Stimulated activated CD8-positive, alpha-beta memory T cell treated with anti-CD3 and anti-CD28 coated beads, Interleukin-4, amount 100 ng/mL, for 1 hour (primary cell): ENCODE data around the gene UBTD1.
"Not testable (repeated sequence)": the region's sequence is repeated elsewhere in the genome, so short reads cannot be mapped to it uniquely, and the experiment has no call there.

ENCODE experiments used
- DNase-seq, 2 donors: peaks; one replicate each; pipeline ENCODE4 v3.0.0-alpha.2; 2020; ENCODE audit warnings: low read depth in 2 of 2, low spot score in 1 of 2

The UBTD1 gene

DNA sequence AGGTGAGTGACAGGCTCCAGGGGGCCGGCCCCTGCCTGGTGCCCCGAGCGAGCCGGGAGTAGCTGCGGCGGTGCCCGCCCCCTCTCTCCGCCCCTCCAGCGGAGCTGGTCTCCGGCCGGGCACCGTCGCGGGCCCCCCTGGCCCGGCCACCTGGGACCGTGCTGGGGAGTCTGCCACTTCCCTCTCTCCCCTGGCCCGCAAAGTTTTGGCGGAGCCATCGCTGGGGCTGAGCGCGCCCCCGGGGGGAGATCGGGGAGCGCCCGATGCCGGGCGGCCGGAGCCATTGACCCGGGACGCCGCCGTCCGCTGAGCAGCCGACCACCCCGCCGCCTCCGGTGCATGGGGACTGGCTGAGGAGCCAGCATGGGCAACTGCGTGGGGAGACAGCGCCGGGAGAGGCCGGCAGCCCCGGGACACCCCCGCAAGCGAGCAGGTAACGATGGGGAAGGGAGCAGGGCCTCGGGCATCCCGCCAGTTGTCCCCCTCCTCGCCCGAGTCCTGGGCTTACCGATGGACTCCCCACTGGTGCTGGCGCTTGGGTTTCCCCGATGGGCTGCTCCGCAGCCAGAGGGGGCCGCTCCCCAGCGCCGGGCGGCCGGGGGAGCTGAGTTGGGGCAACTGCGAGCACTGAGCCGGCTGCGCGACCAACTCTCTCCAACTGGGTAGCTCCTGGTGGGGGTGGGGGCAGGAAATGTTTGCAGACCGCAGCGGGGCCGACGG, at the start of gene UBTD1:
Gene UBTD1, plus strand, starts transcription at position 84 of the 720 bp plus-strand sequence. Its CDS starts 280 bp downstream, at position 364.
- no peak for DNase-seq

DNA sequence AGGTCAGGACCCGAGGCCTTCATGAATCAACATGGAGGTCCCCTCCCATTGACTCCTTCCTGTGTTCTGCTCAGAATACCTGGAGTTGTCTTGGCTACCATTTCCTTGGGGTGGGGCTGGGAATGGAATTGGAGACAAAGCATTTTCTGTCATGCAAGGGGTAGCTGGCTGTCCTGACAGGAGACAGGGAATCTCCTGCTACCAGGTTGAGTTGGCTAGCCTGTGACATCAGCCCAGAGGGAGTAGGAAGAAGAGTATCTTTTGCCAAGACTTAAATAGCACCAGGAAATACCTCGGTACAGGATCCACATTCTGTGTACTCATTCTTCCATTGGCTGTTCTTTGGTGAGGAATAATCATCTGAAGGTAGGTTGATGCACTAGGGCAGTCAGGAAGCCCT, 47.9 kb upstream of the UBTD1 start:
- DNase-seq, result no peak

DNA sequence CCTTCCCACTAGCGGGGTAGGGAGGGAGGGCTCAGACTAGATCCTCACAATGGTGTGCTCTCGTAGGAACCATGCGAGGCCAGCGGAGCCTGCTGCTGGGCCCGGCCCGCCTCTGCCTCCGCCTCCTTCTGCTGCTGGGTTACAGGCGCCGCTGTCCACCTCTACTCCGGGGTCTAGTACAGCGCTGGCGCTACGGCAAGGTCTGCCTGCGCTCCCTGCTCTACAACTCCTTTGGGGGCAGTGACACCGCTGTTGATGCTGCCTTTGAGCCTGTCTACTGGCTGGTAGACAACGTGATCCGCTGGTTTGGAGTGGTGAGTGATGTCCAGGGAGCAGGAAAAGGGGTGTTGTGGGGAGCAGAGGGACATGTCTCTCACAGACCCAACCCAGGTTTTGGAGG, 47.1 kb upstream of the UBTD1 start:
- no peak for DNase-seq

DNA sequence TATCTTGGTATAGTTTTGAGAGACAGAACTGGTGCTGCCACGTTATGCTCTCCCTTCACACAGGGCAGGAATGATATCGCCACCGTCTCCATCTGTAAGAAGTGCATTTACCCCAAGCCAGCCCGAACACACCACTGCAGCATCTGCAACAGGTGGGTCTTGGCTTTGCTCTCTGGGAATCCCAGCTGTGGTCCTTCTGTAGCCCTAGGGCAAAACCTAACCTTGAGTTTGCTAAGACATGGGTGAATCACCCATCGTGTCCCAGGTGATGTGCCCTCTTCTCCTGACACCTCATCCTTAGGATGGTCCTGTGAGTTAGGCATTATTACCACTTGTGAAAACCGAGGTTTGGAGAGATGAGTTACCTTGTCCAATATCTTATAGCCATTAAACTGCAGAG, 46.4 kb upstream of the UBTD1 start:
- DNase-seq, result no peak

DNA sequence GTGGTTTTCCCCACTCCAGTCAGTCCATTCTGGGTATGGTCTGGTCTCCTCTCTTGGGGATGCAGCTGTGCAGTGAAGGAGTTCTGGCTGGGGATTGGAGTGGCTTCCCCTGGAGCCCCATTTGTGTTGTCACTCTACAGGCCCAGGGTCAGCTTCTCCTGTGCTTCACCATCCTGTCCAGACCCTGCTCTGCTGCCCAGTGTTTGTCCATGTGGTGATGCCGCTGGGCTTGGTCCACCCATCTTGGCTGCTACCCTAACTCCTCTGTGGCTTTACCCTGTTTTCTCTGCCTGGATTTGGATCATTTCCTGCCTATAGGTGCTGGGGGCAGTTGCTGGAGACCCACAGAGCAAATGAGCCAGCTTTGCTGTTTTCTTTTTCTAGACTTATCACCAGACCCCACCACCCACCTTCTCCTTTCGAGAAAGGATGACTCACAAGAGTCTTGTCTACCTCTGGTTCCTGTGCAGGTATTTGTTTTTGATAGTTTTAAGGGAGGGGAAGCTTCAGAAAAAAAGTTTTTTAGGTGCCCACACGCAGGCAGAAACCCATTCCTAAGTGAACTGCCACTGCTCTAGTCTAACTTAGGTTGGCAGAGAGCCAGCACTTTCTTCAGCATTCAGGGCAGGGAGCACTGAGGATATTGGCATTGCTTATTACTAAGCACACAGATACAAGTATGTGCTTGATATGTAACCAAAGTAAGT, 44.2 kb upstream of the UBTD1 start:
- DNase-seq, result no peak

DNA sequence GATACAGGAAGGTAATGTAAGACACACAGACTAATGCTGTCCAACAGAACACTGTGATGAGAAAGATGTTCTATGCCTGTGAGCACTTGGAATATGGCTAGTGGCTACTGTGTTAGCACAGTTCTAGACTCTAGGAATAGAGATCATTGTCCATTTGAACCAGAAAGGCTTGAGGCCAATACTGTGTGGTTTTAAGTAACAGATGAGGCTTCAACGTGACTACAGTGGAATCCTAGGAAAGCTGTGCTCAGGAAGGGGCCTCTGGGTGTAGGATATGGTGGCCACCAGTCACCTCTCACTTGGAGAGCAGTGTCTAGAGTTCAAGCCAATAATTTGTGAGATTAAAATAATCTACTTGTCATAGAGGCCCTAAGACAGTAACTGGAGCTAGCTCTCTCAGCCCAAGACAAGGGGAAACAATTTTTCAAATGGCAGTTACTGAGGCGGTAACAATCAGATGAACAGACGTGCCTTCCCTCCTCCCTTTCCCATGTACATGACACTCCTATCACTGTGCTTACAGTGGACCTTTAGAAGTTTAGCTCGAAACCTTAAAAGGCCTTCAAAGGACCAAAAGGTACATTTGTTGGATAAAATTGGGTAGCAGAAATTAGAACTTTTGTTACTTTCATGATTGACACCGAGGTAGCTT, 42.6 kb upstream of the UBTD1 start:
- no peak for DNase-seq

DNA sequence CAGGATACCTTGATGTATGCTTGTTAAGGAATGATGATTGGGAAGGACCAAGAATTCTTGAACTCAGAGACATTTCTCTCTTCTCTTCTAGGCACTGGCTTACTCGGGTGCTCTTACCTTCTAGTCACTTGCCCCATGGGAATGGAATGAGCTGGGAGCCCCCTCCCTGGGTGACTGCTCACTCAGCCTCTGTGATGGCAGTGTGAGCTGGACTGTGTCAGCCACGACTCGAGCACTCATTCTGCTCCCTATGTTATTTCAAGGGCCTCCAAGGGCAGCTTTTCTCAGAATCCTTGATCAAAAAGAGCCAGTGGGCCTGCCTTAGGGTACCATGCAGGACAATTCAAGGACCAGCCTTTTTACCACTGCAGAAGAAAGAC, 42.0 kb upstream of the UBTD1 start:
- DNase-seq, result no peak

DNA sequence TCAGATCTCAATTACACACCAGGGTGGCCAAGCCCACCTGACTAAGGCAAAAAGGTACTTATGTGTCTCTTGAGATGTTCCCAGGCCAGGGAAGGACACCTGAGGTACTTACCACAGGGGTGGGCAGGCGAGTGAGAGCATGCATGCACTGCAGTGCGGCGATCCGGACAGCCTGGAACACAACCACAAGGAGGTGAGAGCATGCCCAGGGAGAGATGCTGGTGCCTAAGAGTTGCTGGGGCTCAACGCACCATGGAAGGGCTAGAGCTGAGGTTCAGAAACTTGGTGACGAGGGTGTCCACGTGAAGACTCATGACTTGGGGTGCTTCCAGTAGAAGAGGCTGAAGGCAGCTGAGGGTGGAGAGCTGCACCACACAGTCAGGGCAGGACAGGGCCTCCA, 39.6 kb upstream of the UBTD1 start:
- no peak for DNase-seq

- DNase-seq, result no peak
These were observed 38.8 kb upstream of the UBTD1 start for GRCh38 chr10:97459933-97460332.

GRCh38 chr10:97462309-97462708, 36.4 kb upstream of the UBTD1 start:
- no peak for DNase-seq

GRCh38 chr10:97463363-97464132, 35.2 kb upstream of the UBTD1 start:
- no peak for DNase-seq

- DNase-seq, result no peak
These were observed 34.5 kb upstream of the UBTD1 start for GRCh38 chr10:97464226-97464625.

DNA sequence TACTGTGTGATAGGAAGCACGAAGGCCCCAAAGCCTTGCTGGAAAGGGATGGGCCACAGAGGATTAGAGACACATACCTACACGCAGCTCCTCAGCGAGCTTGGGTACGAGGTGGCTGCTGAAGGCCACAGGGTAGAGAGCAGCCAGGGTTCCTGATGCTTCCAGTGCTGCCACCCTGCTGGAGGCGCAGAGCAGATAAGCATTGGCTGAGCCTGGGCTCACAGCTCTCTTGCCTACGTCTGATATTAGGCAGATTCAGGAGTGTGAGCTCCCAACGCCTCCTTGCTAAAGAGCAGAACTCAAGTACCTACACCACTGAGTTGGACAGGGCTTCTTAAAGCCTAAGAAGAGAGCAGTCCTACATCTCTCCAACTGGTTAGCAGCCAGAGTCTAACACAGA, 32.7 kb upstream of the UBTD1 start:
- DNase-seq, result no peak

DNA sequence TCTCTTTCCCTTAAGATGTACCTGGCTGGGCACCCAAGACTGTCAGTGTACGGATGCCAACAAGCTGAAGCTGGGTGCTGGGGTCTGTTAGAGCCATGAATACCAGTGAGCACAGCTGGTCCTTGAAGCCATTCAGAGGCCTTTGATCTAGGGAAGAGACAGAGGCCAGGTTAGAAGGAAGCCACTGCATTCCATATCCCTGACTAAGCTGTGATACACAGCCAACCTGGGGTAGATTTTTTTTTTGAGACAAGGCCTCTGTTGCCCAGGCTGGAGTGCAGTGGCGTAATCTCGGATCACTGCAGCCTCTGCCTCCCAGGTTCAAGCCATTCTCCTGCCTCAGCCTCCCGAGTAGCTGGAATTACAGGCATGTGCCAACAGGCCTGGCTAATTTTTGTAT, 32.0 kb upstream of the UBTD1 start:
- no peak for DNase-seq

DNA sequence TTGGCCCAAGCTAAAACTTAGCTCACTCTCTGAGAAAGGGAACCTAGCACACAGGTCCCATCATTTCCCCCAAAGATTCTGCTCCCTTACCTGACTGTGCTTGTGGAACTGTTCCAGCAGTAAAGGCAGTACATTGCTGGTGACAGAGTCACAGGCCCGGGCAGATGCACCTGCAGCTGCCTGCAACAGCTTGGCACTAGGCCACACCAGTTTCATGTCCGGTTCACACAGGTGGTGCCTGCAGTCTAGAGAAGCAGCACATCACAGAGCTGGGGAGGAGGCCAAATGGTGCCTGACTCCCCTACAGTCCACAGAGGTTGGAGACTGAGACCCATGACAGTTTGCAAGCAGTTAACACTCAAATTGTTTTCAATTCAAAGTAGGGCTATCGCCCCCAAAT, 30.6 kb upstream of the UBTD1 start:
- DNase-seq, result no peak

DNA sequence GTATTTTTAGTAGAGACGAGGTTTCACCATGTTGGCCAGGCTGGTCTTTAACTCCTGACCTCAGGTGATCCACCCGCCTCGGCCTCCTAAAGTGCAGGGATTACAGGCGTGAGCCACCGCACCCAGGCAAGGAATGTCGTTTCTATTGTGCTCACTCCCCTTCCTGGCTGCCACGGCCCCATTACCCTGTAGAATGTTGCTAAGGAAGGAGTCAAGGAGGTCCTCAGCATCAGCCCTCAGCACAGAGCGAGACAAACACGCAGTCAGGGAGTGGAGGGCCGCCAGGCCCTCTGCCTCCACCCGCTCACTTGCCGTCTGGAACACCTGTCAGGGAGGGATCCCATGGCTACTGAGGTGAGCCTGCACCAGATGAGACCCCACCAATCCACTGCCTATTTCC, 29.9 kb upstream of the UBTD1 start:
- not testable (repeated sequence) for DNase-seq

- DNase-seq, result no peak
These were observed 23.8 kb upstream of the UBTD1 start for GRCh38 chr10:97474918-97475317.

DNA sequence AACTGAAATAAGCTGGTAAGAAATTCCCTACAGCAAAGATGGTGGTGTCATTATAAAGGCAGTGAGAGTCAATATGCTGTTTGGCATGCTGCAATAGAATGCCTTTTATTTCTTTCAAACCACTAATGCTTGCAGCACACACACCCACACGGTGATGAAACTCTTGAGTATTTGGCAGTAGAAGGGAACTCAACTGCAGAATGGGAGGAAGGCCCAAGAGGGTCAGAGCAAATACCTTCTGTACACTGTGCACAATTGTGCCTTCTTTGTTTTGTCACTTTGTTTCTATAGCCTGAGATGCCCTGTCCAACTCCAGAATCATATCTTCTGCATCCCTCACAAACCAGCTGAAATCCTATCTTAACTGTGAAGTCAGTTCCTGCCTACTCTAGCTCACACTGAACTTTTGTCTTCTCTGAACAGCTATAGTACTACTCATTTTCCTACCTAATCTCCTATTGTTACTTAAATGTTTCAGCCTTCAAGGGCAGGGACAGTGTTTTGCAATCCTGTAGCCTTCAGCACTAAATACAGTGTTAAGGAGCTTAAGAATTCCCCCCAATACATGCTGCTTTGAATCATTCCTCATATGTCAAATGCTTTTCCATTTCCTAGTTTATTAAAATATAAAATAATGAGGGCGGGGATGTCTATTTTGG, 22.7 kb upstream of the UBTD1 start:
- no peak for DNase-seq

DNA sequence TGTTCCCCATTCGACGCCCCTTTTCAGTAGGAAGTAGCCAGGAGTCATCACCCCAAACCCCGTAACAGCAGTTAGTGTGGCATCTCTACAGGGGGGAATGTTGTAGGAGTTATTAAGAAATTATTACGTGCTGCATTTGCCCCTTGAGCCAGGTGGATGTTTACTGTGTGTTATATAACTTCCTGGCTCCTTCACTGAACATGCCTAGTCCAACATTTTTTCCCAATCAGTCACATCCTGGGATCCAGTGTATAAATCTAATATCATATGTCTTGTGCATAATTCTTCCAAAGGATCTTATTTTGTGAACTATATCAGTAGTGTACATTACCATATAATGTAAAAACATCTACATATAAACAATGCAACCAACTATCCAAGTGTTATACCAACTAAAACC, 19.3 kb upstream of the UBTD1 start:
- DNase-seq, result not testable (repeated sequence)

- DNase-seq, result no peak
These were observed 18.8 kb upstream of the UBTD1 start for GRCh38 chr10:97479939-97480338.

- DNase-seq, result no peak
These were observed 17.7 kb upstream of the UBTD1 start for GRCh38 chr10:97481071-97481470.
